ENCODE results near the gene IMMP2L. TPM values are rescaled to one million over a fixed set of nuclear protein-coding genes. Genes with fewer than 3 reads are reported as not detected.

The IMMP2L gene
- total and polyA plus RNA-seq, 2 of the 13 experiments (the other 11 are each of a cell fraction or from before 2014, with no cell fraction given) = 7.8 to 16.9 TPM

GRCh38 chr7:110621289-110621688 lies 941.0 kb downstream of the IMMP2L start:
- intact Hi-C loops (cut with micrococcal nuclease; ENCODE audit: unreplicated experiment) = no loop called here
- Histone ChIP-seq H3K9me3 (ENCODE audit: low read length) (no peaks in the 10 kb centered on the region), H3K4me1 (ENCODE audit: insufficient read depth, low read length) (no peaks in the 10 kb centered on the region), H3K79me2 (ENCODE audit: insufficient read depth, low read length) (no peaks in the 10 kb centered on the region), H3K27ac (ENCODE audit: extremely low read length, insufficient read depth, low read length) (no peak overlapping the region), H3K9ac (ENCODE audit: insufficient read depth, low read depth, low read length) (no peak overlapping the region), H3K36me3 (replicated peaks in 1 of 2; ENCODE audit: control insufficient read depth in 1 of 2, insufficient read depth in 2 of 2, low read length in 2 of 2) (no peaks in the 10 kb centered on the region), H3K4me3 (replicated peaks in 1 of 3; ENCODE audit: insufficient read depth in 1 of 3, low read depth in 2 of 3, low read length in 3 of 3) (no peak overlapping the region), H2AFZ (ENCODE audit: low read length) (no peak overlapping the region), H3K4me2 (ENCODE audit: low read depth, low read length) (no peak overlapping the region), H4K20me1 (ENCODE audit: insufficient read depth, low read length) (no peaks in the 10 kb centered on the region), H3K27me3 (ENCODE audit: control insufficient read depth in 1 of 2, insufficient read depth in 2 of 2, low read length in 2 of 2) (no peaks in the 10 kb centered on the region; a peak in 1 of 5 replicates)
- 2% methylated on average over 2 of the region's 2 CpGs for WGBS (ENCODE audit: low lambda C conversion rate)
- FAIRE-seq = no peak
- ChIA-PET CTCF (ENCODE audit: low intra/inter-chr PET ratio, low total read pairs) (no interaction called here), POLR2A (no interaction called here)
- no peak for TF ChIP-seq ZBTB21 (CRISPR knock-in tag; IDR thresholded peaks at IDR 0.05)
- no peak for TF ChIP-seq HMG20A (CRISPR knock-in tag; IDR thresholded peaks at IDR 0.05; ENCODE audit: borderline replicate concordance)
- TF ChIP-seq ZBTB8A (CRISPR knock-in tag; IDR thresholded peaks at IDR 0.05; ENCODE audit: borderline replicate concordance, low read depth) = no peak
- in situ Hi-C loops (cut with HindIII; ENCODE audit: extremely low pct_ligation_motif_present, low pct_unique_long_range_greater_than_20kb) = no loop called here
- no TSS peak for BruUV-seq (replicated peaks)
- ATAC-seq = no peak
- DNase-seq (ENCODE audit: low spot score) = no peak

- H3K36me3 ChIP-seq (replicated peaks in 1 of 2; ENCODE audit: control insufficient read depth in 1 of 2, insufficient read depth in 2 of 2, low read length in 2 of 2) = no peaks in the 10 kb centered on the region
- WGBS (ENCODE audit: low lambda C conversion rate) = 24% methylated on average over 7 of the region's 7 CpGs
- no peaks in the 10 kb centered on the region for H3K79me2 ChIP-seq (ENCODE audit: insufficient read depth, low read length)
- no peak overlapping the region for H3K4me2 ChIP-seq (ENCODE audit: low read depth, low read length)
- no peak overlapping the region for H3K27ac ChIP-seq (ENCODE audit: extremely low read length, insufficient read depth, low read length)
- H4K20me1 ChIP-seq (ENCODE audit: insufficient read depth, low read length) = no peaks in the 10 kb centered on the region
- POLR2A ChIA-PET = no interaction called here
- BruUV-seq (replicated peaks) = no TSS peak
- FAIRE-seq = no peak
- no peaks in the 10 kb centered on the region for H3K4me1 ChIP-seq (ENCODE audit: insufficient read depth, low read length)
- H3K9me3 ChIP-seq (ENCODE audit: low read length) = no peaks in the 10 kb centered on the region
- no peak for DNase-seq (ENCODE audit: low spot score)
- intact Hi-C loops (cut with micrococcal nuclease; ENCODE audit: unreplicated experiment) (no loop called here), in situ Hi-C loops (cut with HindIII; ENCODE audit: extremely low pct_ligation_motif_present, low pct_unique_long_range_greater_than_20kb) (no loop called here)
- TF ChIP-seq PAWR (CRISPR knock-in tag; IDR thresholded peaks at IDR 0.05; ENCODE audit: borderline replicate concordance) (no peak), ZNF75D (CRISPR knock-in tag; IDR thresholded peaks at IDR 0.05; ENCODE audit: borderline replicate concordance) (no peak), ZFP91 (CRISPR knock-in tag; IDR thresholded peaks at IDR 0.05; ENCODE audit: borderline replicate concordance) (no peak), FLYWCH1 (CRISPR knock-in tag; IDR thresholded peaks at IDR 0.05) (no peak), FOXK1 (CRISPR knock-in tag; IDR thresholded peaks at IDR 0.05; ENCODE audit: borderline replicate concordance, low read depth) (no peak), HDAC2 (CRISPR knock-in tag; IDR thresholded peaks at IDR 0.05) (no peak), ZNF251 (CRISPR knock-in tag; IDR thresholded peaks at IDR 0.05) (no peak)
- no peaks in the 10 kb centered on the region; a peak in 1 of 5 replicates for H3K27me3 ChIP-seq (ENCODE audit: control insufficient read depth in 1 of 2, insufficient read depth in 2 of 2, low read length in 2 of 2)
- no peak overlapping the region for H2AFZ ChIP-seq (ENCODE audit: low read length)
- CTCF ChIA-PET (ENCODE audit: low intra/inter-chr PET ratio, low total read pairs) = no interaction called here
- no peak for ATAC-seq
- no peak overlapping the region for H3K9ac ChIP-seq (ENCODE audit: insufficient read depth, low read depth, low read length)
- H3K4me3 ChIP-seq (replicated peaks in 1 of 3; ENCODE audit: insufficient read depth in 1 of 3, low read depth in 2 of 3, low read length in 3 of 3) = no peak overlapping the region
Measured at GRCh38 chr7:110620110-110620735, 942.1 kb downstream of the IMMP2L start.

Measured in HepG2 (cell line).